HFFc6 (cell line): ENCODE data around the gene LNP1. TPM values are rescaled to one million over a fixed set of nuclear protein-coding genes. Genes with fewer than 3 reads are reported as not detected.

Experiments
- DNase-seq: peaks from one replicate; pipeline ENCODE4 v3.0.0-alpha.2; 2018
- H3K27ac Mint-ChIP-seq: 2 replicates; pipeline ENCODE4 v1.8.0; 2020; ENCODE audit warnings: mild to moderate bottlenecking, mixed read lengths
- H3K27me3 Mint-ChIP-seq: 2 replicates; pipeline ENCODE4 v1.8.0; 2021; ENCODE audit warnings: mild to moderate bottlenecking, moderate library complexity, mixed read lengths; ENCODE audit not compliant: insufficient read depth
- H3K36me3 Mint-ChIP-seq: 2 replicates; pipeline ENCODE4 v1.8.0; 2021; ENCODE audit warnings: low read depth, mixed read lengths
- H3K4me1 Mint-ChIP-seq: 2 replicates; pipeline ENCODE4 v1.8.0; 2020; ENCODE audit warnings: low read depth, mixed read lengths
- H3K4me3 Mint-ChIP-seq: 2 replicates; pipeline ENCODE4 v1.8.0; 2020; ENCODE audit warnings: mild to moderate bottlenecking, moderate library complexity, mixed read lengths
- H3K9me3 Mint-ChIP-seq: 2 replicates; pipeline ENCODE4 v1.8.0; 2020; ENCODE audit warnings: mild to moderate bottlenecking, mixed read lengths
- CTCF ChIP-seq: fragments of 200-600 bp; sonication (generic); IDR thresholded peaks from 2 replicates; pipeline ENCODE4 v1.5.0; 2021; ENCODE audit warnings: antibody characterized with exemption, mild to moderate bottlenecking
- total RNA-seq, 6 experiments: library from RNA; stranded (reverse); fragmentation: NEBNext Ultra II Directional; extraction: Animal tissue kit (Norgen Biotek cat#: 25700); gene quantifications; 2 replicates in 1 of 6; 3 replicates in 5 of 6; pipeline ENCODE4 v1.2.3, GENCODE V29; 2021

LNP1 gene
- total RNA-seq, 6 experiments from 2014 or later = 1.1 to 2.7 (median 1.6) TPM

GRCh38 chr3:100400419-100400779 is 940 bp upstream of the LNP1 start:
- peaks cover 27% of the 10 kb centered on the region for H3K36me3 Mint-ChIP-seq
- H3K9me3 Mint-ChIP-seq = no peaks in the 10 kb centered on the region
- no peak for TF ChIP-seq CTCF
- H3K4me1 Mint-ChIP-seq = peaks cover 86% of the 10 kb centered on the region
- H3K4me3 Mint-ChIP-seq = peak overlapping the region; percentile 90
- DNase-seq = no peak
- H3K27me3 Mint-ChIP-seq = no peaks in the 10 kb centered on the region
- H3K27ac Mint-ChIP-seq = peak overlapping the region; percentile 86

- Mint-ChIP-seq H3K36me3 (peaks cover 33% of the 10 kb centered on the region), H3K27ac (peak overlapping the region; percentile 98), H3K9me3 (no peaks in the 10 kb centered on the region), H3K27me3 (no peaks in the 10 kb centered on the region), H3K4me3 (peak overlapping the region; percentile 90), H3K4me1 (peaks cover 79% of the 10 kb centered on the region)
- TF ChIP-seq CTCF = no peak
- DNase-seq = peak; percentile 13
Observed at GRCh38 chr3:100401674-100402041, 319 bp downstream of the LNP1 start.

GRCh38 chr3:100402256-100402655 is 917 bp downstream of the LNP1 start:
- Mint-ChIP-seq H3K36me3 (peaks cover 35% of the 10 kb centered on the region), H3K9me3 (no peaks in the 10 kb centered on the region), H3K4me3 (peak overlapping the region; percentile 90), H3K4me1 (peaks cover 73% of the 10 kb centered on the region), H3K27me3 (no peaks in the 10 kb centered on the region), H3K27ac (peak overlapping the region; percentile 98)
- TF ChIP-seq CTCF = no peak
- peak; percentile 85 for DNase-seq

GRCh38 chr3:100402891-100403290 is 1.6 kb downstream of the LNP1 start:
- peak overlapping the region; percentile 98 for H3K27ac Mint-ChIP-seq

GRCh38 chr3:100403362-100404249 is 2.3 kb downstream of the LNP1 start:
- TF ChIP-seq CTCF = peak; percentile 10; the same call in 1 of the 2 replicates
- no peak for DNase-seq
- Mint-ChIP-seq H3K27ac (peak overlapping the region; percentile 98), H3K36me3 (peaks cover 40% of the 10 kb centered on the region), H3K27me3 (no peaks in the 10 kb centered on the region), H3K4me3 (peak overlapping the region; percentile 90), H3K9me3 (peaks cover 4% of the 10 kb centered on the region; the same call in 1 of the 2 replicates), H3K4me1 (peaks cover 61% of the 10 kb centered on the region)

More at GRCh38 chr3:100402891-100403290, 1.6 kb downstream of the LNP1 start:
- peaks cover 67% of the 10 kb centered on the region for H3K4me1 Mint-ChIP-seq
- H3K4me3 Mint-ChIP-seq = peak overlapping the region; percentile 90
- H3K27me3 Mint-ChIP-seq = no peaks in the 10 kb centered on the region
- TF ChIP-seq CTCF = no peak
- H3K36me3 Mint-ChIP-seq = peaks cover 42% of the 10 kb centered on the region
- DNase-seq = no peak
- peaks cover 4% of the 10 kb centered on the region; the same call in 1 of the 2 replicates for H3K9me3 Mint-ChIP-seq
